Left renal pelvis (tissue), 4 donors: ENCODE data around the gene ATF7IP. TPM values are rescaled to one million over a fixed set of nuclear protein-coding genes. Genes with fewer than 3 reads are reported as not detected.

Source experiments
- polyA plus RNA-seq, 4 donors: library from polyadenylated mRNA; unstranded; fragments of 120-200 nt; gene quantifications; one replicate each; pipeline ENCODE4 v1.2.1, GENCODE V29; 2013; ENCODE audit not compliant: insufficient read length in 4 of 4

Gene ATF7IP
- polyA plus RNA-seq, 4 donors = 46.2 to 71.4 (median 57.1) TPM

Other genes with a start within 250 kb of the ATF7IP start
- 10 to 100 TPM; 36.5 to 56.7 (median 49.2) TPM for gene PLBD1, start 202.2 kb downstream of the ATF7IP start, polyA plus RNA-seq